Testis (tissue), 2 donors: Measurements from ENCODE around the gene SLC39A6.

Source experiments
- CTCF ChIP-seq, 3 experiments: fragments of 450-650 bp in 2 of 3; fragments of 200-600 bp in 1 of 3; sonication (generic) in 1 of 3; IDR thresholded peaks; one replicate each; pipeline ENCODE4 v1.5.1; 2016 to 2019; ENCODE audit warnings: antibody characterized with exemption in 3 of 3, mild to moderate bottlenecking in 2 of 3, moderate library complexity in 1 of 3
- POLR2A ChIP-seq: fragments of 450-650 bp; IDR thresholded peaks from one replicate; pipeline ENCODE4 v1.6.1; 2017; ENCODE audit warnings: antibody characterized with exemption, mild to moderate bottlenecking, moderate library complexity

- TF ChIP-seq CTCF (IDR thresholded peaks at IDR 0.05) (no peak), POLR2A (no peak)
Observed at GRCh38 chr18:36101943-36102342, 27.2 kb downstream of the SLC39A6 start.
